ENCODE measurements around the gene SGPP1.

Gene SGPP1

DNA sequence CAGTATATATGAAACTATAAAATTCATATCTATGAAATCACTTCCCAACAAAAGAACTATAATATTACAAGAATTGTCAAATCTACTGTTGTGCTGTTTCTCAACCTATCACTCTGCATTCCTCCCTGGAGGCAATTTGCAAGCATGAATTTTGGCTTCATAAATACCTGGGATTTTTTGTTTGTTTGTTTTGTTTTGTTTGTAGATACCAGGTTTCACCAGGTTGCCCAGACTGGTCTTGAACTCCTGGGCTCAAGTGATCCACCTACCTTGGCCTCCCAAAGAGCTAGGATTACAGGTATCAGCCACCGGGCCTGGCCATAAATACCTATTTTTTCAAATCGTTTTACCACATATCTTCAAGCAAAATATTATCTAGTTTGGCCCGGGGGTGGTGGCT is 38.7 kb downstream of the SGPP1 start:
- FAIRE-seq (no peak), DNase-seq (ENCODE audit: insufficient read length) (no peak)
- TF ChIP-seq TAF1 (IDR thresholded peaks at IDR 0.05; ENCODE audit: borderline replicate concordance, low read depth, low read length) = no peak
- TF ChIP-seq POLR2AphosphoS5 (IDR thresholded peaks at IDR 0.05; ENCODE audit: low read depth, low read length) = no peak
- no peak for TF ChIP-seq POLR2A (IDR thresholded peaks at IDR 0.05; ENCODE audit: low read depth, low read length)

DNA sequence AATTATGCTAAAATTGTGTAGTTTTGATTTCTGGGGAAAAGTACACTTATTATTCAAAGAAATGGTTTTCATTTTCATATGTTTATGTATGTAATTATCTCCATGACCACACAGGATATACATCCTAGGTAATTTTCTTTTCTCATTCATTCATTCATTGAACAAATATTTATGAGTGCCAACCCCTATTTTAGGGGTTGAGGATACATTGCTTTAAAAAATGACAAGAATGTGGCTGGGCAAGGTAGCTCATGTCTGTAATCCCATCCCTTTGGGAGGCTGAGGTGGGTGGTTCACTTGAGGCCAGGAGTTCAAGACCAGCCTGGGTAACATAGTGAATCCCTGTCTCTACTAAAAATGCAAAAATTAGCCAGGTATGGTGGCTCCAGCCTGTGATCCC is 40.9 kb downstream of the SGPP1 start:
- DNase-seq (ENCODE audit: insufficient read length) = no peak
- FAIRE-seq = no peak
- TF ChIP-seq TAF1 (IDR thresholded peaks at IDR 0.05; ENCODE audit: borderline replicate concordance, low read depth, low read length) (no peak), POLR2A (IDR thresholded peaks at IDR 0.05; ENCODE audit: low read depth, low read length) (no peak), POLR2AphosphoS5 (IDR thresholded peaks at IDR 0.05; ENCODE audit: low read depth, low read length) (no peak)

DNA sequence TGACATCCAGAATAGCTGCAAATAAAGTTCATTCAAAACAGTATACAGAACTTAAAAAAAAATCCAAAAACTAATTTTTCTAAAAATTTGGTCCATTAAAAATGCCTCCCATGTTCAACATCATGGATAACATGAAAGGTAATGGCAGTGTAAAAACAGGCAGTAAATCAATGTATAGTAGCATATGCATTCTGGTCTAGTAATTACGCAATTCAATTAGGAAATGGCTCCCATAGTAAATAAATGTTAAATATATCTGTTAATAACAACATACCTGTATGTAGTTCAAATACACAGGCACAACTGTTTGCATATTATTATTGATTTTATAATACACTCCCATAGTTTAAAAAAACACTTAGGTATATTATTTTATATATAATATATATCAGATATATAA is 42.5 kb downstream of the SGPP1 start:
- TF ChIP-seq POLR2A (IDR thresholded peaks at IDR 0.05; ENCODE audit: low read depth, low read length) (no peak), TAF1 (IDR thresholded peaks at IDR 0.05; ENCODE audit: borderline replicate concordance, low read depth, low read length) (no peak), POLR2AphosphoS5 (IDR thresholded peaks at IDR 0.05; ENCODE audit: low read depth, low read length) (no peak)
- DNase-seq (ENCODE audit: insufficient read length) (no peak), FAIRE-seq (no peak)

DNA sequence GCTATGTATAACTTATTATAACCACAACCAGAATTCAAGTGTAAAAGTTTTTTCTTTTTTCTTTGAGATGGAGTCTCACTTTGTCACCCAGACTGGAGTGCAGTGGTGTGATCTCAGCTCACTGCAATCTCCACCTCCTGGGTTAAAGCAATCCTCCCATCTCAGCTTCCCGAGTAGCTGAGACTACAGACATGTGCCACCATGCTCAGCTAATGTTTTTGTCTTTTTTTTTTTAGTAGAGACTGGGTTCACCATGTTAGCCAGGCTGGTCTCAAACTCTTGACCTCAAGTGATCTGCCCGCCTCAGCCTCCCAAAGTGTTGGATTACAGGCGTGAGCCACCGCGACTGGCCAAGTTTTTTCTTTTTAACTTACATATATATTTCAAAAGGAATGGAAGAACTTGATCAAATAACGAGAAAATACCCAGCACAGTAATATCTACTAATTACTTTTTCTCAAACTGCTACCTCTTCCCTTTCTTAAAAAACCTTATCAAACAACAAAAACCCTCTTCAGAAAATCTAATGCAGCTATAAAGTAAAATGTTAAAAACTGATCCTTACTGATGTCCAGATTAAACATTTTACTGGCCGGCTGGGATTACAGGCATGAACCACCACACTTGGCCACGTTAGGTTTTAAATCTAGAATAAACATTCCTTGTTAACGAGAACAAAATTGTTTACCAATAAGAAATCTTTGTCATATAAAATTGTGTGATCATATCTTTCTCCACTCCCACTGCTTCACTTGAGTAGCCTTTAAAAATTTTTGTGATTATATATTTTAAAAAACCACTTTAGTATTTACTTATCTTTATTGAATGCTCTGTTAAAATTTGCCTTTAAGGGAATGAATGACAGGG is 44.9 kb downstream of the SGPP1 start:
- FAIRE-seq (no peak), DNase-seq (ENCODE audit: insufficient read length) (no peak)

DNA sequence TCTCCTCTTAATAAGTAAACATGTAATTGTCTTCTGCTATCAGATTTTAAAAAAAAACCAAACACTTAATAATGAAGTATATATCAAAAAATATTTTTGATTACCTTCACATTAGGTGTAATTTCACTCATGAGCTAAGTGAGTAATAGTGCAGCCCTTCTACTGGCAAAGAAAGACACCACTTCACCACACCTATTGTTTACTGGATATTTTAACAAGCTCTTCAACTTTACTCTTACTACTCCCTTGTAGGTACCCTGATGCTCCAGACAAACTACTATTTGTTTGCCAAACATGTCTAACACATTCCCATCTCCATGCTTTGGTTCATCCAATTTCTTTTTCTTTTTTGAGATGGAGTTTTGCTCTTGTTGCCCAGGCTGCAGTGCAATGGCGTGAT is 49.3 kb downstream of the SGPP1 start:
- no peak for TF ChIP-seq TAF1 (IDR thresholded peaks at IDR 0.05; ENCODE audit: borderline replicate concordance, low read depth, low read length)
- no peak for TF ChIP-seq POLR2AphosphoS5 (IDR thresholded peaks at IDR 0.05; ENCODE audit: low read depth, low read length)
- no peak for TF ChIP-seq POLR2A (IDR thresholded peaks at IDR 0.05; ENCODE audit: low read depth, low read length)
- DNase-seq (ENCODE audit: insufficient read length) (no peak), FAIRE-seq (no peak)

More for the DNA sequence above, 44.9 kb downstream of the SGPP1 start:
- TF ChIP-seq TAF1 (IDR thresholded peaks at IDR 0.05; ENCODE audit: borderline replicate concordance, low read depth, low read length) (no peak), POLR2A (IDR thresholded peaks at IDR 0.05; ENCODE audit: low read depth, low read length) (no peak), POLR2AphosphoS5 (IDR thresholded peaks at IDR 0.05; ENCODE audit: low read depth, low read length) (no peak)

DNA sequence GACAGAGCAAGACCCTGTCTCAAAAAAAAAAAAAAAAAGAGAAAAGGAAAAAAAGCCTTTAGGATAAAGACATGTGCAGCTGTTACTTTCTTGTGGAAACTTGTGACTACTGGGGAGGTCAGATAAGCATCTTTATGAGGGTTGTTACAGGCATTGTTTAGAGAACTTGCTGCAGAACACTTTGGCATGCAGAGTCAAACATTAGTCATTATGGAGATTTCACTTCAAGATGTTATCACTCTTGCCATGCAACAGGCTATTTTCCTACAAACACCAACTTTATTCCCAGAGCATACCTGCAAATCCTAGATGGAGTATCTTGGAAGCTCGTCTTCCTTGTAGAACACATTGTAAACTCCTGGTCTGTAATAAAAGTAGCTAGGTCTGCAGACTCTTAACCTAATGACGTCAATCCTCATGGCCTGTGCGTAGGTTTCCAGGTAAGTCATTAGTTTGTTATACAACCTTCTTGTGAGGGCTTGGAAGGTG is 49.9 kb downstream of the SGPP1 start:
- FAIRE-seq = no peak
- no peak for DNase-seq (ENCODE audit: insufficient read length)
- TF ChIP-seq POLR2AphosphoS5 (IDR thresholded peaks at IDR 0.05; ENCODE audit: low read depth, low read length) (no peak), POLR2A (IDR thresholded peaks at IDR 0.05; ENCODE audit: low read depth, low read length) (no peak), TAF1 (IDR thresholded peaks at IDR 0.05; ENCODE audit: borderline replicate concordance, low read depth, low read length) (no peak)

DNA sequence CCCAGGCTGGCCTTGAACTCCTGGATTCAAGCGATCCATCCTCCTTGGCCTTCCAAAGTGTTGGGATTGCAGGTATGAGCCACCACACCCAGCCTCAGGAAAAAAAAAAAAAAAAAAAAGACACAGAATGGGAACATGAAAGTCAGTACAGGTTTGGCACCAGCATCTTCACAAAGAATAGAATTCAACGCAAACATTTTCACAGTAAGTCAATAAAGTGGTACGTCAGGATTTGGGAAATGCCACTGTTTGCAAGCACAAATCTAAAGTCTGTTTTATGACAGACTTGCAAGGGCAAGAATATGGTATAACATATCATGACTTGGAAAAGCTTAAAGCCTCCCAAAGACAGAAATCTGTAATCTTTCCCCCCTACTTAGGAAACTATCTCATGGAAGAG is 51.2 kb downstream of the SGPP1 start:
- FAIRE-seq = no peak
- DNase-seq (ENCODE audit: insufficient read length) = no peak
- TF ChIP-seq POLR2A (IDR thresholded peaks at IDR 0.05; ENCODE audit: low read depth, low read length) = no peak
- no peak for TF ChIP-seq TAF1 (IDR thresholded peaks at IDR 0.05; ENCODE audit: borderline replicate concordance, low read depth, low read length)
- no peak for TF ChIP-seq POLR2AphosphoS5 (IDR thresholded peaks at IDR 0.05; ENCODE audit: low read depth, low read length)

DNA sequence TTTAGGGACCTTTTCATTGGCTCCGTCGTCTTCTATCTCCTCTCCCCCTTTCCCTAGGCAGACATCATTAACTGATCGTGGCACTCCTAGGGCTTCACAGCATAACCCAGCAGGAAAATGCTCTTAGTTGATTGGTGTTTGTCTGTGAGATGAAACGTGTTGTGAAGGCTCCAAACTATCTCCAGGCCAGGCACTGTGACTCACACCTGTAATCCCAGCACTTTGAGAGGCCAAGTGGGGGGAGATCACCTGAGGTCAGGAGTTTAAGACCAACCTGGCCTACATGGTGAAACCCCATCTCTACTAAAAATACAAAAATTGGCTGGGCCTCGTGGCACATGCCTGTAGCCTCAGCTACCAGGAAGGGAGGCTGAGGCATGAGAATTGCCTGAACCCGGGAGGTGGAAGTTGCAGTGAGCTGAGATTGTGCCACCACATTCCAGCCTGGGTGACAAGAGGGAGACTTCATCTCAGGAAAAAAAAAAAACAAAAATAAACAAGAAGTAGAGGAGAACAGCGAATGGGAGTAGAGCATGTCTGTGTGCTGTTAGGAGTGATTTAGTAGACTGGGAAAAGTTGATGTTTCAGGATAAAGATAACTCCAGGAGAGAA is 53.9 kb downstream of the SGPP1 start:
- DNase-seq (ENCODE audit: insufficient read length) (no peak), FAIRE-seq (no peak)
- TF ChIP-seq POLR2AphosphoS5 (IDR thresholded peaks at IDR 0.05; ENCODE audit: low read depth, low read length) = no peak
- TF ChIP-seq TAF1 (IDR thresholded peaks at IDR 0.05; ENCODE audit: borderline replicate concordance, low read depth, low read length) = no peak
- no peak for TF ChIP-seq POLR2A (IDR thresholded peaks at IDR 0.05; ENCODE audit: low read depth, low read length)

DNA sequence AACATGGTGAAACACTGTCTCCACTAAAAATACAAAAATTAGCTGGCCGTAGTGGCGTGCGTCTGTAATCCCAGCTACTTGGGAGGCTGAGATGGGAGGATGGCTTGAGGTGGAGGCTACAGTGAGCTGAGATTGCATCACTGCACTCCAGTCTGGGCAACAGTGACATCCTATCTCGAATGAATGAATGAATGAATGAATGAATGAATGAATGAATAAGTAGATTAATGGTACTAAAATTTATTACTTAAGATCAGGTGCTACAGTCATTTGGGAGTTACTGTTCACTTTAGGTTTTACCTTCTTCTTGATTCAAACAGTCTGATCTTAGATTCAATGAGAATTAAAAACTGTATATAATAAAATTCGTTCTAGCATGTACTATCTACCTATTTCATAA is 54.6 kb downstream of the SGPP1 start:
- no peak for FAIRE-seq
- TF ChIP-seq POLR2AphosphoS5 (IDR thresholded peaks at IDR 0.05; ENCODE audit: low read depth, low read length) = no peak
- TF ChIP-seq TAF1 (IDR thresholded peaks at IDR 0.05; ENCODE audit: borderline replicate concordance, low read depth, low read length) = no peak
- no peak for DNase-seq (ENCODE audit: insufficient read length)

DNA sequence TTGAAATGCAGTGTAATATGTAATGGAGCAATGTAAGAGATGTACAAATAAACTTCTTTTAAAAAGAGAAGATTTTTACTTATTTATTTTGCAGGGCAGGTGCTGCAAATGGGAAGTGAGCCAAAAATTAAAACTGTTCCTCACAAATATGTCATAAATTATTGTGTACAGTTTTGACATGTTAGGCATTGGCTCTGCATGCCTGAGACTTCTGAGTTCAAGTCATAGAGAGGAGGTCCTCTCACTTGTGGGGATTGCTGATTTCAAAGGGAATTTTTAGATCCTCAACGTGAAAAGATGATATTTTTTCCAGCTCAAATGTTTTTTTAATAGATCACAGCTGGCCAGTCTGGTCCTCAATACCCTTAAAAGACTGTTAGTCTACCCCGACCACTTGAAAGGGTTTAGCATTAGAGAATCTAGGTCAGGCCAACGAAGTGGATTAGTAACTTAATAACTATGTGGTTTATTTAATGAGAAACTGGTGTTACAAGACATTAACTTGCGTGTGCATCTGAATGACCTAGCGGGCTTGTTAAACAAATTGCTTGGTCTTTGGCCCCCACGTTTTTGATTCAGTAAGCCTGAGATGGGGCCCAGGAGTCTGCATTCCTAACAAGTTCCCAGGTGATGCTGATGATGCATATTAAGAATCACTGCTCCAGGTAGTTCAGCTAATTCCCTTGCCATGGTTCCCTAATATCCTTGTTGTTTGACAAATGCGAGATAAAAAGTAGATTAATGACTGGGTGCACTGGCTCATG is 55.3 kb downstream of the SGPP1 start:
- DNase-seq (ENCODE audit: insufficient read length) = no peak

DNA sequence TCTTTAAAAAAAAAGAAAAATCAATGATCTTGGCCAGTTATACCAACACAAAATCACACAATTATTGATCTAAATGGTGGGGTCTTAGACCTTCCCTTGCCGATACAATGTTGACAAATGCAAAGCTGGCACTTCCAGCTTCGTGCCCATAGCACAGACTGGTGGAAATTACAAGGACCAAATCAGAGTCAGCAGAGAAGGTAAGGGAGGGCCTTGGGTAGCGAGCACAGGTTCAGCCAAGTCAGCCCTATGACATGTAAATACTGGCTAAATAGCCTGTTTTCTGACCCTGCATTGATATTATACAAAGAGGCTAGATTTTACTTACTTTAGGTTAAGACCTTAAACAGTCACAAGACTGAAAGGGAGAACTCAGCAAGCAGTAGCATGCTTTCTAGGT is 55.9 kb downstream of the SGPP1 start:
- FAIRE-seq = no peak
- no peak for DNase-seq (ENCODE audit: insufficient read length)
- TF ChIP-seq POLR2A (IDR thresholded peaks at IDR 0.05; ENCODE audit: low read depth, low read length) (no peak), TAF1 (IDR thresholded peaks at IDR 0.05; ENCODE audit: borderline replicate concordance, low read depth, low read length) (no peak), POLR2AphosphoS5 (IDR thresholded peaks at IDR 0.05; ENCODE audit: low read depth, low read length) (no peak)

More for the DNA sequence above, 55.3 kb downstream of the SGPP1 start:
- no peak for FAIRE-seq
- no peak for TF ChIP-seq POLR2AphosphoS5 (IDR thresholded peaks at IDR 0.05; ENCODE audit: low read depth, low read length)
- no peak for TF ChIP-seq POLR2A (IDR thresholded peaks at IDR 0.05; ENCODE audit: low read depth, low read length)
- TF ChIP-seq TAF1 (IDR thresholded peaks at IDR 0.05; ENCODE audit: borderline replicate concordance, low read depth, low read length) = no peak

Data from GM12892 (cell line).